Measurements from ENCODE around the gene MBD3L2.
"Not testable (repeated sequence)": the region's sequence is repeated elsewhere in the genome, so short reads cannot be mapped to it uniquely, and the experiment has no call there.

GRCh38 chr19:7030278-7030677, 18.8 kb upstream of the MBD3L2 start, which contains the start of gene MBD3L5:
- TF ChIP-seq POLR2A, CTCF (IDR thresholded peaks at IDR 0.05): not testable (repeated sequence)

Measured in thyroid gland (tissue), 4 donors.